GM12878 (cell line): ENCODE results near the gene SLC28A1.

Experiments
- MAX ChIP-seq: IDR thresholded peaks from 2 replicates; pipeline ENCODE4 v1.6.1; 2012; ENCODE audit warnings: low read depth, low read length, improper control_type of control experiment
- TBL1XR1 ChIP-seq: IDR thresholded peaks from 2 replicates; pipeline ENCODE4 v1.6.1; 2012; ENCODE audit warnings: low read depth, low read length, improper control_type of control experiment

- TF ChIP-seq MAX: no peak
- no peak for TF ChIP-seq TBL1XR1
These were observed 60.4 kb downstream of the SLC28A1 start for GRCh38 chr15:84944861-84945260.
